Effector memory CD8-positive, alpha-beta T cell (primary cell): ENCODE data around the gene SPTAN1.
"Not testable (repeated sequence)": the region's sequence is repeated elsewhere in the genome, so short reads cannot be mapped to it uniquely, and the experiment has no call there.

Experiments
- ATAC-seq: fragments of 150-1000 bp; cut with Tn5 transposase; replicated peaks from 2 replicates; pipeline ENCODE4 v1.10.0; 2021; ENCODE audit warnings: mild to moderate bottlenecking, moderate library complexity
- DNase-seq, 3 experiments: peaks; one replicate each; pipeline ENCODE4 v3.0.0; 2021
- H3K27ac Mint-ChIP-seq, 2 donors: one replicate each; pipeline ENCODE4 v1.8.0; 2022; ENCODE audit warnings: mild to moderate bottlenecking in 2 of 2, mixed read lengths in 2 of 2, moderate library complexity in 2 of 2
- H3K27me3 Mint-ChIP-seq, 2 donors: one replicate each; pipeline ENCODE4 v1.8.0; 2022; ENCODE audit warnings: mixed read lengths in 2 of 2
- H3K36me3 Mint-ChIP-seq: one replicate; pipeline ENCODE4 v1.8.0; 2022; ENCODE audit warnings: mild to moderate bottlenecking, moderate library complexity, mixed read lengths; ENCODE audit not compliant: insufficient read depth
- H3K4me1 Mint-ChIP-seq, 2 donors: one replicate each; pipeline ENCODE4 v1.8.0; 2022; ENCODE audit warnings: low read depth in 2 of 2, mixed read lengths in 2 of 2
- H3K4me3 Mint-ChIP-seq, 2 donors: one replicate each; pipeline ENCODE4 v1.8.0; 2022; ENCODE audit warnings: mild to moderate bottlenecking in 2 of 2, mixed read lengths in 2 of 2, moderate library complexity in 2 of 2
- H3K9me3 Mint-ChIP-seq, 2 donors: one replicate each; pipeline ENCODE4 v1.8.0; 2022; ENCODE audit warnings: mixed read lengths in 2 of 2

Gene SPTAN1

DNA sequence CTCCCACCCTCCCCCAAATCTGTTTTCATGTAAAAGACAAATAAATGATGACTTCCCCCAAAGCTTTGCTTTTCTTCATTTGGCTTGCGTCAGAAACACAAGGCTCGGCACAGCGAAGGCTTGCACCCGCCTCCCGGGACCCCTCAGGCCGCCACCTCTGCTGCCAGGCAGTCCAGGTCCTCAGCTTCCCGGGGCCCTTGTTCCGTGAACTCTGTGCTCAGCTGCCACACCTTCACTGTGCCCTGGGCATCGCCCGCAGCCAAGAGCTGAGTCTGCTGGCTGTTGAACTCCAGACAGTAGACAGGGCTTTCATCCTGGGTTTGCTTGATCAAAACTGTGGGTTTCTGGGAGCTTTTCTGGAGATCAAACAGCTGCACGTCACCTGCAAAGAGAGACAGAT lies 81.2 kb downstream of the SPTAN1 start:
- no peaks in the 10 kb centered on the region for H3K27me3 Mint-ChIP-seq
- H3K9me3 Mint-ChIP-seq = no peaks in the 10 kb centered on the region
- ATAC-seq (no peak), DNase-seq (no peak)
- no peak overlapping the region for H3K4me3 Mint-ChIP-seq
- no peaks in the 10 kb centered on the region for H3K4me1 Mint-ChIP-seq
- H3K36me3 Mint-ChIP-seq = peaks cover 48% of the 10 kb centered on the region
- peak overlapping the region; percentile 49 to 75 for H3K27ac Mint-ChIP-seq

DNA sequence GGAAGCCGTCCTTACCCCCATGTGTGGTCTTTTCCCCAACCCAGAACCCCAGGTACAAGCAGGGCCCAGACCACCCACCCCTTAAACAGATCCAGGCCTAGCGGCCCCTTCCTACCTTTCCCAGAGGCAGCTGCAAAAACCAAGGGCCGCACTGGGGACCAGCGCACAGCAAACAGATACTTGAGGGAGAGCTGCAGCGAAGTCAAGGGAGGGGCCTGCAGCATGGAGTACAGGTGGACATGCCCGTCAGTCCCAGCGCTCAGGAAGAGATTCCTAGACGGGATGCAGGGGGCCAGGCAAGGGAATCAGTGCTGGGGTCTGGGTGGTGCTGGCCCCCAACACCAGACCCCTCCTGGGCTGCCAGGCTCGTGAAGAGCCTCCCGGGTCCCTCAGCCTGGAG lies 81.7 kb downstream of the SPTAN1 start:
- Mint-ChIP-seq H3K36me3 (peaks cover 47% of the 10 kb centered on the region), H3K4me3 (no peak overlapping the region), H3K27me3 (no peaks in the 10 kb centered on the region), H3K27ac (peak overlapping the region in 1 of 2 donors; percentile 49), H3K9me3 (no peaks in the 10 kb centered on the region), H3K4me1 (no peaks in the 10 kb centered on the region)
- ATAC-seq = no peak
- DNase-seq = no peak

DNA sequence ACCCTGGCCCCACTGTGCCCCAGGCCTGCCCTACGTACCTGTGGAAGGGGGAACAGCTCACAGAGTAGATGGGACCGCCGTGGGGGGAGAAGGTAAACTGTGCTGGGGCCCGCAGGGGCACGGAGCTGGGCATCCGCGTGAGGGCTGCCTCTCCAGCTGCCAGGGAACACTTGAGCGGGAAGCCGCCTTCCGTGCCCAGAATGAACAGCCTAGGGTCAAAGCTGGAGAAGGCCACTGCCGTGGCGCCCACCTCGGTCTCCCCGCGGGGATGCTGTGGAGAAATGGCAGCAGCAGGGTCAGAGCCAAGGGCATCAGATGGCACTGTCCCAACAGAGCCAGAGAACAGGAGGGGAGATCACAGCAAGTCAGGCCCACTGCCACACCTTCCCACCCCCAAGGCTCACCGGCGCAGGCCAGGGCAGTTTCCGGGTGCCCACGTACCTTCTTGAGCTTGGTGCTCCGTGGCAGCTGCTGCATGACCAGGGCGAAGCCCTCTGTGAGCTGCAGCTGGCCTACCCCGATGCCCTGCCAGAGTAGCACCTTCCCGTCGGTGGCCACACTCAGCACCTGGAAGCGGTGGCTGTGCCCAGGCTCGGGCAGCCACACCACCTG lies 82.4 kb downstream of the SPTAN1 start:
- no peaks in the 10 kb centered on the region for H3K9me3 Mint-ChIP-seq
- no peak overlapping the region for H3K4me3 Mint-ChIP-seq
- no peaks in the 10 kb centered on the region for H3K4me1 Mint-ChIP-seq
- peak overlapping the region in 1 of 2 donors; percentile 49 for H3K27ac Mint-ChIP-seq
- no peak for ATAC-seq
- no peaks in the 10 kb centered on the region for H3K27me3 Mint-ChIP-seq
- DNase-seq = no peak
- peaks cover 47% of the 10 kb centered on the region for H3K36me3 Mint-ChIP-seq

DNA sequence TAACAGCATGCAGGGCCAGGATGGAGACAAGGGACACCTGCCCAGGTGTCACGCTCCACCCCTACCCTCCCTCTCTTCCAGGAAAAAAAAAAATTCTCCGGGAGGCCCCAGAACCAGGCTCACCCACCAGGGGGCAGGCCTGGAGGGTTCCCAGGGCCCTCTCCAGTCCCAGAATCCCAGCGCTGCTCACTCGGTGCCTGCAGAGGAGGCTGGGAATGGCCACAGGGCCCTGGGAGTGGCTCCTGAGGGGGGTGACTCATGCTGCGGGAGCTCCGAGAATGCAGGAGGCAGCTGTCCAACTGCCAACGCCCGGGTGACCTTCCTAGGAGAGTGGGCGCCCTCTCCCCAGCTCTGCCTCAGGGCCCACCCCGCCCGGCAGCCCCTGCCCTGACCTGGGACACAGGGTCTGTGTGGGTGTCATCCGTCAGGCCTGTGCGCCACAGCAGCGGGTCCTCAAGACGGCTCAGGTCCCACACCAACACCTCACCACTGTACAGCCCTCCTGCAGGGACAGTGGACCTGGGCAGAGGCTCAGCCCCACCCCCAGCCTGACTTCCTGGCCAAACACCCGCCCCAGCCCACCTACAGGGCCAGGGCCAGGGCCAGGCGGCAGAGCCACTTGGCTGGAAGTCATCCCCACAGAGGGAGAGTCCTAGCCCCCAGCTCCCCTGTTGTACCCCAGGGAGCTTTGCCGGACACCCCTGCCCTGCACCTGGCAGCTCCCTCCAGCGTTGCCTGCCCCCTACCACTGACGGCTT lies 83.1 kb downstream of the SPTAN1 start:
- no peak for DNase-seq
- Mint-ChIP-seq H3K4me1 (no peaks in the 10 kb centered on the region), H3K9me3 (no peaks in the 10 kb centered on the region), H3K36me3 (peaks cover 41% of the 10 kb centered on the region), H3K4me3 (no peak overlapping the region), H3K27ac (peak overlapping the region in 1 of 2 donors; percentile 46), H3K27me3 (no peaks in the 10 kb centered on the region)
- ATAC-seq = no peak

DNA sequence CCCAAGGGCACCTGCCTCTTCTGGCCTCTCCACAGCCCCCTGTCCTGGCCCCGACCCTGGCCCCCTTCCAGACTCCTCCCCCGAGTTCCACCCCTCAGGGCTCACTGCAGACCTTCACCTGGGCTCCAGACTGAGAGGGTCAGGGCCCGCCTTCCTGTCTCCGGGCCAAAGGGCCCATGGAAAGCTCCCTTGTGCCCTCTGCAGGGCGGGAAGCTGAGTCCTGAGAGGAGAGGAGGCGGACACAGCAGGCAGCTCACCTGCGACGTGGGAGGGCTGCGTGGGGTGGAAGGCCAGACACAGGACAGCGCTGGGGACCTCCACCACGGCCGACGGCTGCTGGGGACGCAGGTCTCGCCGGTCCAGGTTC lies 83.6 kb downstream of the SPTAN1 start:
- no peaks in the 10 kb centered on the region for H3K9me3 Mint-ChIP-seq
- ATAC-seq (no peak), DNase-seq (no peak)
- peak overlapping the region in 1 of 2 donors; percentile 46 for H3K27ac Mint-ChIP-seq
- H3K4me3 Mint-ChIP-seq = no peak overlapping the region
- no peaks in the 10 kb centered on the region for H3K27me3 Mint-ChIP-seq
- H3K36me3 Mint-ChIP-seq = peaks cover 35% of the 10 kb centered on the region
- no peaks in the 10 kb centered on the region for H3K4me1 Mint-ChIP-seq

DNA sequence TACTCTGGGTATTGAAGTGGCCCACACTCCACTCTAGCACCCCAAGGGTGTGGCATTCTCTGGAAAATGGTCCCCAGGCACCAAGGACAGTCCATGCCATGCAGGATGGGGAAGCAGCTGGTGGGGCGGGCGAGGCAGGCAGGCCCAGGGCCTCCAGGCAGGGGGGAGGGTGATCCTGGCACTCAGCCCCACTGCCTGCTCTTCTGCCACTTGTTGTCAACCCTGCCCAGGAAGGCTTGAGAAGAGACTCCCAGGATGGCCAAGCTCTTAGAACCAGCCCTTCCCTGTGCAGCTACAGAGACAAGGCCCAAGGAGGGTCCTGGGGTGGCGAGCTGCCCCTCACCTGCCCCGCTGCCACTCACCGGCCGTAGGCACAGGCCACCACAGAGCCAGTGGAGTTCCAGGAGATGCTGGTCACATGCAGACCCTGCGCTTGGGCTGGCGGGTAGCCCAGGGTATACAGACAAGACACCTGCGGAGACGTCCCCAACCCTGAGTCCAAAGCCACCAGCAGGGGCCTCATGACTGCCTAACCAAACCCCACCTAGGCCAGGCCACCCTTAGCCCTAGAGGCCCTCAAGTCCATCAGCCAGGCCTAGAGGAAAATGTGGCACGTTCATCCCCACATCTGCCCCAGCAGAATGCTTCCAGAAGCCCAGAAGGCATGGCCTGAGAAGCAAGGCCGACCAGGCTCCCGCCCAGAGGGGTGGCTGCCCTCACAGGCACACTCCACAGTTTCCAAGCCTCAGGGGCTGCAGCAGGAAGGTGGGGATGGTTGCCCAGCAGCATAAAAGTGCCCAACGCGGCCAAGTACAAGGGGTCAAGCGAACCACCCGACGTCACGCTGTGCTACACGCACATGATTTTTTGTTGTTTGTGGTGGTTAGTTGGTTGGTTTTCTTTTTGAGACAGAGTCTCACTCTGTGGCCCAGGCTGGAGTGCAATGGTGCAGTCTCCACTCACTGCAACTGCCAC lies 84.5 kb downstream of the SPTAN1 start:
- H3K27me3 Mint-ChIP-seq = no peaks in the 10 kb centered on the region
- ATAC-seq (no peak), DNase-seq (no peak)
- H3K36me3 Mint-ChIP-seq = peaks cover 30% of the 10 kb centered on the region
- H3K4me1 Mint-ChIP-seq = no peaks in the 10 kb centered on the region
- H3K9me3 Mint-ChIP-seq = no peaks in the 10 kb centered on the region
- peak overlapping the region in 1 of 2 donors; percentile 46 for H3K27ac Mint-ChIP-seq
- H3K4me3 Mint-ChIP-seq = no peak overlapping the region

DNA sequence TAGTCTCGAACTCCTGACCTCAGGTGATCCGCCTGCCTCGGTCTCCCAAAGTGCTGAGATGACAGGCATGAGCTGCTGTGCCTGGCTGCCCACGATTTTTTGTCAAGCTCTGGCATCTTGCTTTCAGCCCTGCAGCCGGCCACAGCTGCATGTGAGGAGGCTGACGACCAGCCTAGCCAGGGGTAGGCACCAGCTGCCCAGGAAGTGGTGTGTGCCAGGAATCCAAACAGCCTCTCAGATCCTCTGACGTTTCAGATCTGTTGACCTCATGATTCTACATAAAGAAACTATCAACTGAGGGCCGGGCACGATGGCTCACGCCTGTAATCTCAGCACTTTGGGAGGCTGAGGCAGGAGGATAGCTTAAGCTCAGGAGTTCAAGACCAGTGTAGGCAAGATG lies 85.3 kb downstream of the SPTAN1 start:
- DNase-seq (no peak), ATAC-seq (no peak)
- Mint-ChIP-seq H3K9me3 (no peaks in the 10 kb centered on the region), H3K4me3 (no peak overlapping the region), H3K27ac (no peak overlapping the region), H3K36me3 (peaks cover 22% of the 10 kb centered on the region), H3K27me3 (no peaks in the 10 kb centered on the region), H3K4me1 (no peaks in the 10 kb centered on the region)

DNA sequence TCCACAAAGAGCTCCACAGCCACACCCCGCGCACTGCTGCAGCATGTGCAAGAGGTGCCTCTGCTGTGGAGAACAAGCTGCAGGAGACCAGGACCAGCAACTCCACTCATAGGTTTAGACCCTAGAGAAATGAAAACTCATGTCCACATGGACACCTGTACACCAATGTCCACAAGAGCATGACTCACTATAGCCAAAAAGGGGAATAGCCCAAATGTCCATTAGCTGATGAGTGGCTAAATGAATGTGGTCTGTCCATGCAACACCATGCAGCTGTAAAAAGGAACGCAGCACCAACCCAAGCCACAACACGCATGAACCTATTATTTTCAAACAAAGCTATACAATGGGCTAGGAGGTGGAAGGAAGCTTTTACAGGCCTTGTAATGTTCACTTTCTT lies 86.2 kb downstream of the SPTAN1 start:
- DNase-seq = no peak
- ATAC-seq = no peak
- H3K27ac Mint-ChIP-seq = no peak overlapping the region
- peaks cover 16% of the 10 kb centered on the region for H3K36me3 Mint-ChIP-seq
- H3K4me3 Mint-ChIP-seq = no peak overlapping the region
- H3K9me3 Mint-ChIP-seq = no peaks in the 10 kb centered on the region
- H3K27me3 Mint-ChIP-seq = no peaks in the 10 kb centered on the region
- no peaks in the 10 kb centered on the region for H3K4me1 Mint-ChIP-seq

DNA sequence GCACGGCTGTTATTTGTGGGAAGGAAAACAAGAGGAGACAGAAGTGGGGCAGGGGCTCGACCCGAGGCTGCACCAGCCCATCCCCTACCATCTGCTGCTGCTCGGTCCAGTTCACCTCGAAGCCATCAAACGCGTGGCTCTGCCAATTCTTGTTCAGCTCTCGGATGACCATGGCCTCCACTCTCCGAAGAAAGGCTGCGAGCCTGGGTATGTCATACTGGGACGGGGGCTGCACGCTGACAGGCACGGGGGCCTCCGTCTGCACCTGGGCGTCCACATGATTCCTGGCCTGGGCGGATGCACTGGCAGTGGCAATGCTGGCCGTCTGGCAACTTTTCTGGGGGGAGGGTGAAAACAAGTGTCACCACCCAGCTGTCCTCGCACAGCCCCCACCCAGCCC lies 88.2 kb downstream of the SPTAN1 start:
- Mint-ChIP-seq H3K4me1 (no peaks in the 10 kb centered on the region), H3K27me3 (no peaks in the 10 kb centered on the region), H3K9me3 (no peaks in the 10 kb centered on the region), H3K36me3 (peaks cover 3% of the 10 kb centered on the region), H3K27ac (no peak overlapping the region), H3K4me3 (no peak overlapping the region)
- ATAC-seq (no peak), DNase-seq (no peak)

DNA sequence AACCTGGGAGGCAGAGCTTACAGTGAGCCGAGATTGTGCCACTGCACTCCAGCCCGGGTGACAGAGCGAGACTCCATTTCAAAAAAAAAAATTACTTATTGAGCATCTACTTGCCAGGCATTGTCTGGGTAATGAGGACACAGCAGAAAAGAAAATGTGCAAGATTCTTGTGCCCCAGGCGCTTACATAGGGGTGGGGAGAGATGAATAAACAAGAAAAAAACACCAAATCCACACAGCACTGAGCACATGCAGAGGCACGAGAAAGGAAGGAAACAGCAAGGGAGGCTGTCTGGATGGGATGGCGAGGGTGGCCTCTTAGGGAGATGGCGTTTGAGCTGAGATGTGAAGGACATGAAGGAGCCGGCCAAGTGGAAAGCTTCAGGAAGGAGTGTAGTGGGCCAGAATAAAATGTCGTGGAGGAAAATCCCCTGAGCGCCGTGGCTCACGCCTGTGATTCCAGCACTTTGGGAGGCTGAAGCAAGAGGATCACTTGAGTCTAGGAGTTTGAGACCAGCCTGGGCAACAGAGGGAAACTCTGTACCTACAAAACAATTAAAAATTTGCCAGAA lies 90.4 kb downstream of the SPTAN1 start:
- H3K36me3 Mint-ChIP-seq = peaks cover 3% of the 10 kb centered on the region
- H3K9me3 Mint-ChIP-seq = no peaks in the 10 kb centered on the region
- no peaks in the 10 kb centered on the region for H3K4me1 Mint-ChIP-seq
- no peaks in the 10 kb centered on the region for H3K27me3 Mint-ChIP-seq
- no peak overlapping the region for H3K4me3 Mint-ChIP-seq
- no peak for ATAC-seq
- DNase-seq = no peak
- no peak overlapping the region for H3K27ac Mint-ChIP-seq

DNA sequence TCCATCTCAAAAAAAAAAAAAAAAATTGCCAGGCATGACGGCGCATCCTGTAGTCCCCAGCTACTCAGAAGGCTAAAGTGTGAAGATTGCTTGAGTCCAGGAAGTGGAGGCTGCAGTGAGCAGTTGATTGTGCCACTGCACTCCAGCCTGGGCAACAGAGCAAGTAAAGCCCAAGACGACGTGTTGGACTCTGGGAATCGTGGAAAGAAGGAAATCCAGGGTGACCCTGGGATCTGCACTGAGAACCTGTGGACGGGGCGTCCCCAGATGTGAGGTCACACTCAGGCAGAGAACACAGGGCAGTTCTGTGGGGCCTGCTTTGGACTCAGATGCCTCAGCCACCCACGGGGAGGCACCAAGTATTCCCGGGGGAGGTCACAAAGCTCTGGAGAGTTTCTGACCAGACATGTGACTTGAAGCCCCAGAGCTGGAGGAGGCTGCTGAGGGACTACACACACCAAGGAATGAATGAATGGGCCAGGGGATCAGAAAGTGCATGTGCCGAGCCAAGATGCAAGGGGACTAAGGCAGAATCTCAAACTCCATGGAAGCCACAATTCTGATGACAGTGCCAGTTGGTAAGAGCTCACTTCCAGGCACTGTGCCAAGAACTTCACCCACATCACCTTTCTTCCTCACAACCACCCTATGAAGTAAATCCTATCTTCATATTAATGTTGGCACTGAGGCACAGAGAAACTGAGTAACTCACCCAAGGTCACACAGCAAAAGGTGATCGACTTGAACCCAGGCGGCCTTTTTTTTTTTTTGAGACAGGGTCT lies 91.3 kb downstream of the SPTAN1 start:
- Mint-ChIP-seq H3K27ac (no peak overlapping the region), H3K36me3 (peaks cover 3% of the 10 kb centered on the region), H3K9me3 (no peaks in the 10 kb centered on the region), H3K27me3 (no peaks in the 10 kb centered on the region), H3K4me1 (no peaks in the 10 kb centered on the region), H3K4me3 (no peak overlapping the region)
- no peak for DNase-seq
- no peak for ATAC-seq

DNA sequence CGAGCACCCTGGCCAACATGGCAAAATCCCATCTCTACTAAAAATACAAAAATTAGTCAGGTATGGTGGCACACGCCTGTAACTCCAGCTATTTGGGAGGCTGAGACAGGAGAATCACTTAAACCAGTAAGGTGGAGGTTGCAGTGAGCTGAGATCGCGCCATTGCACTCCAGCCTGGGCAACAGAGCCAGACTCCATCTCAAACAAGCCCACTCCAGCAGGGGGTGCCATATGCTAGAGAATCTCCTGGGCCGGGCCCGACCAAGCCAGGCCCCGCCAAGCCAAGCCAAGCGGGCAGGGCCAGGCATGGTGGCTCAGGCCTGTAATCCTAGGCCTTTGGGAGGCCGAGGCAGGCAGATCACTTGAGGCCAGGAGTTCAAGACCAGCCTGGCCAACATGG lies 95.8 kb downstream of the SPTAN1 start:
- not testable (repeated sequence) for H3K4me1 Mint-ChIP-seq, H3K36me3 Mint-ChIP-seq, H3K4me3 Mint-ChIP-seq, H3K9me3 Mint-ChIP-seq, H3K27me3 Mint-ChIP-seq, H3K27ac Mint-ChIP-seq
- ATAC-seq = peak; percentile 87
- DNase-seq = peak; percentile 57 to 66 (median 58)

DNA sequence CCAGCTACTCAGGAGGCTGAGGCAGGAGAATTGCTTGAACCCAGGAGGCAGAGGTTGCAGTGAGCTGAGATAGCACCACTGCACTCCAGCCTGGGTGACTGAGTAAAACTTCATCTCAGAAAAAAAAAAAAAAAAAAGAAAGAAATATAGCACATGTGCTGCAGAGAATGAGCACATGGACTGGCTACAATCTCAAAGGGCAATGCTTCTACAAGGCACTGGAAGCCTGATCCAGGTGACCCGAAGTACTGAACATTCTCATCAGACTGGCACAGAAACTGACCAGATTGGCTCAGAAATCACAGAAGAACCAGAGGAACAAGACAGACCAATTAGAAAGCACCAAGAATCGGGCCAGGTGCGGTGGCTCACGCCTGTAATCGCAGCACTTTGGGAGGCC lies 99.4 kb downstream of the SPTAN1 start:
- H3K4me3 Mint-ChIP-seq = no peak overlapping the region
- no peak for DNase-seq
- H3K4me1 Mint-ChIP-seq = peaks cover 0 to 3% of the 10 kb centered on the region in 2 donors
- no peak for ATAC-seq
- H3K36me3 Mint-ChIP-seq = peaks cover 14% of the 10 kb centered on the region
- H3K9me3 Mint-ChIP-seq = no peaks in the 10 kb centered on the region
- no peaks in the 10 kb centered on the region for H3K27me3 Mint-ChIP-seq
- H3K27ac Mint-ChIP-seq = no peak overlapping the region
